GM21723 (cell line): ENCODE data around the gene ZNF768.

Experiments
- ATAC-seq: cut with Tn5 transposase; IDR thresholded peaks from one replicate; pipeline ENCODE4 v1.9.1; 2021; ENCODE audit warnings: mild to moderate bottlenecking, moderate library complexity; ENCODE audit not compliant: unreplicated experiment

The ZNF768 gene

DNA sequence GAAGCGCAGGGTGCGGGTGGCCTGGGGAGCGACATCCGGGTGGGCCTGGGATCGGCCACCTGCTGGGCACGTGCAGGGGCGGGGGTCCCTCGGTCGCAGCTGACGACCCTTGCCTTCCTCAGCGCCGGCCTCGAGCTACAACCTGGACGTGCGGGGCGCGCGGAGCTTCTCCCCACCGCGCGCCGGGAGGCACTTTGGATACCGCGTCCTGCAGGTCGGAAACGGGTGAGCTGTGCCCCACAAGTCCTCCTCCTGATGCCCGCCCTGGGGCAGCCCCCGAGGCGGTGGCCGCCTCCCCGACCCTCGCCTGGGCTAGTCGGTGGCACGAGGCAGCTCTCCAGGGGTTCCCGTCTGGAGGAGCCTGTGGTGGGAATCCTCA lies 52.3 kb downstream of the ZNF768 start:
- ATAC-seq: no peak
